HG02759 (cell line): ENCODE measurements around the gene VSTM5.
"Not testable (repeated sequence)": the region's sequence is repeated elsewhere in the genome, so short reads cannot be mapped to it uniquely, and the experiment has no call there.

Experiments
- ATAC-seq: cut with Tn5 transposase; IDR thresholded peaks from one replicate; pipeline ENCODE4 v1.9.1; 2021; ENCODE audit warnings: mild to moderate bottlenecking, moderate library complexity; ENCODE audit not compliant: unreplicated experiment

VSTM5 gene, protein sequence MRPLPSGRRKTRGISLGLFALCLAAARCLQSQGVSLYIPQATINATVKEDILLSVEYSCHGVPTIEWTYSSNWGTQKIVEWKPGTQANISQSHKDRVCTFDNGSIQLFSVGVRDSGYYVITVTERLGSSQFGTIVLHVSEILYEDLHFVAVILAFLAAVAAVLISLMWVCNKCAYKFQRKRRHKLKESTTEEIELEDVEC

DNA sequence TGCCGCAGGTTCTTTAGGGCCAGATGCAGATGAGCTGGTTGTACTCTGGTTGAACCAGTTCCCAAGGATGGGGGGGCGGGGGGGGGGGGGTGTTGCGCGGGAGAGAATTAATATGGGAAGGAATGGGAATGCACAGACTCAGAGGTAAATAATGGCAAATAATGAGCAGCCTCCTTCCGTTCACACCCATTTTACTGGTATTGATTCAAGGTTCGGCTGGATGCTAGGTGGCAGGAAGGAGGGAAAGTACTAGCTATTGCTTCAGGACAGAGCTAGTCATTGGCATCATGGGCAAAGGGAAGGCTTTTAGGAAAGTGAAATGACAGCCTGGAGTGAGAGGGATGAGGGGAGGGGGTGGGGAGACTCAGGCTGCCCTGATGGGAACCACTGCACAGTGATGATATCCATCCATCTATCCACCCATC is at the start of gene VSTM5:
Gene VSTM5, minus strand, starts transcription at position 25 of the 425 bp plus-strand sequence. CDS start 116 bp downstream, outside the sequence.
- no peak for ATAC-seq

DNA sequence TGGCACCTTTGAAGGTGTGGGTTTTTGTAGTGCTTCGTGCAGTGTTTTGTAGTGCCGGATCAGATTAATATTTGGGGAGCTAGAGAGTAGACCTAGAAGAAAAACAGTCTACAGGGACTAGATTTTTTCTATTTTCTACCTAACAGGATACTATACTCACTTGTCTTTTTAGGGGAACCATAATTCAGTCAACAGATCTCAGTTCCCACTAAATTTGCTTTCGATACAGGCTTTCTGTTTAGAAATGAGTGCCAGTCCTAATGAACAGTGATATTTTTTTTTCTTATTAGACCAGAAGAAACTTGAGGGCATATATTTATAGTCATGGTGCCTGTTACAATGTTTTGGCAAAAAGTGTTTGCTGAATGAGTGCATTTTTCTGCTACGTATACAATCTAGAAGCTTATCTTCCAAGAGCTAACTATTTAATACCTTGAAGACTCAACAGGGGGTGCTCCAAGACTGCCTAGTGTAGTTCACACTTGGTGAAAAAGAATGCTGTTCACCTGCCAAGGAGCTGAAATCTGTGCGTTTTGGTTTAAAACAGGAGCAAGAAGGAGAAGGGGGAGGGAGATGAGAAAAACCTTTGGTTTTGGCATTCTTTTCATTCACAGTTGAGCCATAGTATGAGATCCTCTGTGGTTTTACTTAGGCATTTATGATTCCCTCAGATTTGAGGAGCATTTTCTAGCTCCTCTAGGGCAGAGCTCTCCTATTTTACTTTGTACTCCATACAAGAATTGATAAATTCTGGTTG is 44.9 kb upstream of the VSTM5 start:
- ATAC-seq, result no peak

DNA sequence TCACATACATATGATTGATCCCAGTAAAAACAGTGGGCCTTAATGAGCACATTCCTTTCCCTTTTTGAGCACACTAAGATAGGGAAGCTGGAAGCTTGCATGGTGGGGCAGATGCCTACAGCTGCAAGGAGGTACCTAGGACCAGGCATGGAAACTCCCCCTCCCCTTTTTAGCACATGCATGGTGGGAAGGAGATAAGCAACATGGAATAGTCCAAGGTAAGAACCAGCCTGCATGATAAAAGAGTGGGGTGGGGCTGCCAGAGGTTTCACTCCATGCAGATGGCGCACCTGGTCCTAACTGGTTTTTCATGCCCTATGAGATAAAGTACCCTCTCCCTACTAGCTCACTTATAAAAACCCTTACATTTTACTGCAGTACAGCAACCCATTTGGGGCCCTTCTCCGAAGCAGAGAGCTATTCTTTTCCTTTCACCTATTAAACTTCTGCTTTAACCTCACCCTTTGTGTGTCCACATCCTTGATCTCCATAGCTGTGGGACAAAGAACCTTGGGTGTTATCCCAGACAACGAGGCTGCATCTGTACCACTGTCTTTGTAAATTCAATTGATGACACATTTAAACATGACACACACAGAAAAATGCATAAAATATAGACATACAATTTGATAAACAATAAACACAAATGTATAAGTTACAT is 40.1 kb upstream of the VSTM5 start:
- ATAC-seq, result no peak

DNA sequence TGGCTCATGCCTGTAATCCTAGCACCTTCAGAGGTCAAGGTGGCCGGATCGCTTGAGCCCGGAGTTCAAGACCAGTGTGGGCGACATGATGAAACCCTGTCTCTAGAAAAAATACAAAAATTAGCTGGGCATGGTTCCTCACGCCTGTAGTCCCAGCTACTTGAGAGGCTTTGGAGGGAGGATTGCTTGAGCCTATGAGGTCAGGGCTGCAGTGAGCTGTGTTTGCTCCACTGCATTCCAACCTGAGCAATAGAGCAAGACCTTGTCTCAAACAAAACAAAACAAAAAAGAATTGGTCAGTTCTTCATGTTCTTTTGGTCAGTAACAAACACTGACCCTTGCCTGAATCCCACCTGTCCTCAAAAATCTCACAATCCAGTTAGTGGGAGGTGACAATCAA is 36.7 kb upstream of the VSTM5 start:
- ATAC-seq, result no peak

DNA sequence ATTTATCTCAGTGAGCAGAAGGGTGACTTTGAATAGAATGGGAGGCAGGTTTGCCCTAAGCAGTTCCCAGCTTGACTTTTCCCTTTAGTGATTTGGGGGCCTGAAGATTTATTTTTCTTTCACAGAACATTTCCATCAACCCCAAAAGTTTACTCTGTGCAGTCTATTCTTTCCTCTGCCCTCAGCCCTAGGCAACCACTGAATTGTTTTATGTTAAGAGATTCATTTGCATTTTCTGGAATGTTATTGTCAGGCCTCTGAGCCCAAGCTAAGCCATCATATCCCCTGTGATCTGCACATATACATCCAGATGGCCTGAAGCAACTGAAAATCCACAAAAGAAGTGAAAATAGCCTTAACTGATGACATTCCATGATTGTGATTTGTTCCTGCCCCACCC is 28.7 kb upstream of the VSTM5 start:
- not testable (repeated sequence) for ATAC-seq

DNA sequence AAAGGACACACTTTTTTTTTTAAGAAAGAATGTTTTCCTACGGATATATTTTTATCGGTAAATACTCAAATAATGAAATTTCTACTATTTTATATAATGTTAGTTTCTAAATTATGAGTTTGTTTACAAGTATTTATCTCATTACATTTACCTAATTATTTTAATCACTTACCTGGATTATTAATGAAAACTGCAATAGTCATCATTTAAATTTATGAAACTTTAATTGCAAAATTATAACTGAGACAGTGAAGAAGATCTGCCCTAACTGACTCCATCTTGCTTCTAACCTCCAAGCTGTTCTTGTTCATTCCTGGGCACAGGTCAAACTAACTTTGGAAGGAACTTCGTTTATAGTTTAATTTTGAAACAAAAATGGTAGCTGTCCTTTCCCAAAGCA is 25.2 kb upstream of the VSTM5 start:
- no peak for ATAC-seq

DNA sequence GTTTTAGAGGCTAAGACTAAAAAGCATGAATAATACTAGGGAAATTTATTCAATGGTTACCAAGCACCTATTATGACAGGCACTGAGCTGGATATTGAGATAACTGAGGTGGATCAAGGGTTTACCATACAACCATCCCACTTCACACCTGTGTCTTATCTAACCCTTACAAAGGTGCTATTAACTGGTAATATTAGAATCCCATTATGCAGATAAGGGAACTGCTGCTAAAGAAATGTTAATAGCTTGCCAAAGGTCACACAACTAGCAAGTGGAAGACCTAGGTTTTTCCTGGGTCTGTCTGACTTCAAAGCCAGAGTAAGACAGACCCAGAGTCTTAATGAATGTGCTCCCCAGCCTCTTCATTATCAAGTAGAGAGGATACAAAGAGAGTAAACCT is 21.1 kb upstream of the VSTM5 start:
- ATAC-seq, result no peak

DNA sequence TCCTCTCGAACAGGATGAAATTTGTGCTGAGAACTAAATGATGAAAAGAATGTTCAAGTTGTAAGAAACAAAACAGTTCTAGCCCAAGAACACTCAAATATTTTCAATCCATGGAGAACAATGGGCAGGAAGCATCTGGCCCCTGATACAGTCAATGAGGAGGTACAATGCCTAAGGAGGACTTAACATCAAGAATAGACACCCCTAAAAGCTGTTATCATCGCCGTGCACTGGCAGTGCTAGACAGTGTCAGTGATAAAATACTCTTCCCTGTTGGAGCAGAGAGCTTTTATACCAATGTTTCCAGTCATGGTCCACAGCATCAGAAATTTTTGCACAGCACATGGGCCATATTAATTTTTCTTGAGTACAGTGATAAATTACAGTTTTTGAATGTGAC is 20.2 kb upstream of the VSTM5 start:
- ATAC-seq, result no peak

DNA sequence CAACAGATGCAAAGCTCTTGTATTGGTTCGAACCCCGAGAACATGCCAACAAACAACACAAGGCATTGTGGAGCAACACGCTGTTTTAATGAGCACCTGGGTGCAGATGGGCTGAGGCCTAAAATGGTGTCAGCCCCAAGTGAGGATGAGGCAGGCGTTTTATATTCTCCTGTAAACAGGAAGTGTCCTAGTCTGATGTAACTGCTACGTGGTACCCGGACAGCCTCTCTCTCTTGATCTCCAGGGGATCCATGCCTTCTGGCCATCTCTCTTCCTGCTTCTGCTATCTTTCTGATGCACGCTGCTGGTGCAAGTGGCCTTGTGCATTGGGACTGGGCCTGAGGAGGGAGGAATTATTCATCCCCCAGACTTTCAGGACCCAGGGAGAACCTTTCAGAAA is 19.4 kb upstream of the VSTM5 start:
- no peak for ATAC-seq

DNA sequence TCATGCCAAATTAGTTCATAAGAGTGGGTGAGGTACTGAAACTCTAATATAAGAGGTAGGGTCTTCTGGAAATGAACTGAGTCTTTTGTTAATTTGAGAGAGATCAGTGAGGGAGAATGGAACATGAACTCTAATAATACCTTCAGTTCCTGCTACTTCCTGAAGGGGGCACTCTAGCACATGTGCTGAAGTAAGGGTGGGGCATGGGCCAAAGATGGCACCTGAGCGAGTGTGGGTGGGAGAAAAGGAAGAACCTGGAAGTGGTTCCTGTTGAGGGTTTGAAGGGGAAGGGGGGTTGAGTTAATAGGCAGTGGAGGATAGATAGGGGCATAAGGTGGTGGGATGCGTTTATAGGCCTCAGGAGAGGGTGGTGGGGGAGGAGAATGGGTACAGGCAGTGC is 18.0 kb upstream of the VSTM5 start:
- ATAC-seq, result not testable (repeated sequence)

DNA sequence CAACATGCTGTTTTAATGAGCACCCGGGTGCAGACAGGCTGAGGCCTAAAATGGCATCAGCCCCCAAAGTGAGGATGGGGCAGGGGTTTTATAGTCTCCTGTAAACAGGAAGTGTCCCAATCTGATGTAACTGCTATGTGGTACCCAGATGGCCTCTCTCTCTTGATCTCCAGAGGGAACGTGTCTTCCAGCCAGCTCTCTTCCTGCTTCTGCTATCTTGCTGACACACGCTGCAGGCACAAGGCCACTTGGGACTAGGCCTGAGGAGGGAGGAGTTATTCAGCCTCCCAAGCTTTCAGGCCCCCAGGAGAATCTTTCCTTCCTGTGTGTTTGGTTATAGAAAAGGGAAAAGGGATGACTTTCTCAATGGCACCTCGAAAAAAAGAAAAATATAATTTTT is 11.4 kb upstream of the VSTM5 start:
- no peak for ATAC-seq

DNA sequence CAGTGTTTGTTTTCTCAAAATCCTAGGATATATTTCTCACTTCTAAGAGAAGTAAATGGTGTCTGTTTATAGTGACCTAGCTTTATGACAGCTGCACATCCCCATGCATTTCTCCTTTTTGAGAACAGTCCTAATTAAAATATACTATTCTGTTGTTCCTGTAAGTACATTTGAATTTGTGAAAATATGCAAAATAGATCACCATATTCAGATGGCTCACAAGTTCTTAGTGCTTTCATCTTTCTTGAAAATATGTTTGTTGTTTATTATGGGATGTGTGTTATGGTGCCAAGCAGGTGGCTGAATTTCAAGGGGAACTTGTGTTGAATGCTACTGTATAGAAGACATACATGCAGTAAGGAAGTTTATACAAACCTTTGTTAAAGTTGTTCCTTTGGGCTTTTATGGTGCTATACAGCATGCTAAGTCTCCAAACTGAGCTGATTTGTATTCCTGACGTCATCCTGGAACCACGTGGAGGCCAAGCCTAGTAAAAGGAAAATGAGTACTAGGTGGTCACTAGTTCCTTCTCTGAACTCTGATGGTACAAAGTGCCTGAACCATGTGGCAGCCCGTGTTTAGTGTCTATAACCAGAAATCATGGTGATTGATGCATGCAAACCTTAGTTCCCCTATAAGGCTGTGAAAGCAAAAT is 7.8 kb upstream of the VSTM5 start:
- ATAC-seq, result no peak

DNA sequence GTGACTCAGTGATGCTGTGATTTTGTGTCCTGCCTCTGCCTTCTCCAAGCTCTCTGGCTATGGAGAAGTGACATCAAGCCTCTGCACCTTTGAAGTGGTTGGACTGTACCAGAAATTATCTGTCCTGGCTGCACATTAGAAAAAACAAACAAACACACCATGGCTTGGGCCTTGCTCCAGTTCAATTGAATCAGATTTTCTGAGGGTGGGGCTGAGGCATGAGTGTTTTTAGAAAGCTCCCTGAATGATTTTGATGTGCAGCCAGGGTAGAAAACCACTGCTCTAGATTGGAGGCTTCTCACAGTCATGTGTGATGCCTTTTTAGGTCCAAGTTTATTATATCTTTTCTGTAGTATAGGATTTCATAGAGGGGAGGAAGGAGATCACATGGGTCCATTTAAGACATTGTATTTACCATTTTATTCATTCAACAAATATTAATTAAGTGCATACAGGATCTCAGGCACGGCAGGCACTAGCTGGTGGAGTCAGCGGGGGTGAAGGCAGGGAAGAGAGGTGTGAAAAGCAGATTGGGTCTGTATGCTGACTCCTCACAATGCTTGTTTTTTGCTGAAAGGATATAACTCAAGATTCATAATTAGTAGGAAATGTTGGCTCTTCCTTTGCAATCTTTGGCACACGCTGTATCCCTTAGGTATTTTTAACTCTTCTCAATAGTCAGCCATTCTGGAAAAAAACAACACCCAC is 7.1 kb upstream of the VSTM5 start:
- no peak for ATAC-seq

DNA sequence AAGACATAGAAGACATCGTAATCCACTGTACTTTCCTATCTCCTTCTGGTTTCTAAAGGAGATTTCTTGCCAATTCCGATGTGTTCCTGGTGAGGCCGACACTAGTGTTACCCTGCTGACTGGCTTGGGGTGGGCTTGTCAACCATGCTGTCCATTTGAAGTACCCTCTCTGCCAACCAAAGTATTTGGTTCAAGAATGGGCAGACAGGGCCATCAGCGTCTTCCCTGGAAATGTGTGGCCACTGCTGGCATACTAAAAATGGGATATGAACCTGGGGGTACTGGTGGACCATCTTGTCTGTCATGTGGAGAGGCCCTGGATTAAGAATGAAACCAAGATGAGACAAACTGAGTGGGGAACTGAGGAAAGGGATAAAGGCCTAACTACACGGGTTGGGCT is 1.8 kb upstream of the VSTM5 start:
- no peak for ATAC-seq

DNA sequence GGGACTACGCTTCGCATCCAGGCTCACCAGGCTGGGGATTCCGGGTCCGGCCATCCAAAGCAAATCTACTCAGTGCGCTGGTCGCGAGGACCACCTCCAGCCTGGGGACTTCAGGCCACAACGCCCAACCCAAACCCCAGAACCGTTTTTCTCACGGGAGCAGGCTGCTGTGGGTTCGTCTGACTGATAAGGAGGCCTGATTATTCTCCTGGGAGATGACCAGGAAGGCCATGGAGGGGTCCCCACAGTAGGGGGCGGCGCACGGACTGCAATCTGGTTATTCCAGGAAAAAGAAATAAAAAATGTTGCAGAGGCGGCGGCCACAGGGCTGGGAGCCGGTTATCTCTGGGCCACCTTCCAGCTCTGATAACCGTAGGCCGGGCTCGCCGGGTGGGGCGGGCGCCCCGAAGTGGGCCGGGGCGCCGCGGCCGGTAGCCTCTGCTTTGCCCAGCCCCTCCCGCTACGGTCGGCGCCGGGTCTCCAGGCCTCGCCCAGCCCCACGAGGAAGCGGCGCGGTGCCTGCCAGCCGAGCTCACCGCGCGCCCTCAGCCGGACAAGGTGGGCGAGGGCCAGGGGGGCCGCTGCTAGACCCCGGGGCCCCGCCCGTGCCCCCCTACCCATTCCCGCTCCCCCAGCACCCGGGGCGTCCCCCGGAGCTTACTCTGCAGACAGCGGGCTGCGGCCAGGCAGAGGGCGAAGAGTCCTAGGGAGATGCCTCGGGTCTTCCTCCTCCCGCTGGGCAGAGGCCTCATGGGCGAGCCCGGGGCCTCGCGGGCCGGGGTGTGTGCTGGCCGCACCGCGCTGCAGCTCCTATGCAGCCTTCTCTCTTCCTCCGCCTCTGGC is 446 bp downstream of the VSTM5 start:
- no peak for ATAC-seq

DNA sequence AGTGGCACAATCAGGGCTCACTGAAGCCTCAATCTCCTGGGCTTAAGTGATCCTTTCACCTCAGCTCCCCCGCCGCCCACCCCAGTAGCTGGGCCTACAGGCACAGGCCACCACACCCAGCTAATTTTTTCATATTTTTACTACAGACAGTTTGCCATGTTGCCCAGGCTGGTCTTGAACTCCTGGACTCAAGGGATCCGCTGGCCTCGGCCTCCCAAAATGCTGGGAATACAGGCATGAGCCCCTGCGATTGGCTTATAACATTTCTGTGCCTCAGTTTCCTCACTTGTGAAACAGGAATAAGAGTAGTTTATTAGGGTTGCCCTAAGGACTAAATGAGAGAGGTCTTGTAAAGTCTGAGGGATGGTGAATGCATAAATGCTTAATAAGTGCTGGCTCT is 1.2 kb downstream of the VSTM5 start:
- no peak for ATAC-seq

DNA sequence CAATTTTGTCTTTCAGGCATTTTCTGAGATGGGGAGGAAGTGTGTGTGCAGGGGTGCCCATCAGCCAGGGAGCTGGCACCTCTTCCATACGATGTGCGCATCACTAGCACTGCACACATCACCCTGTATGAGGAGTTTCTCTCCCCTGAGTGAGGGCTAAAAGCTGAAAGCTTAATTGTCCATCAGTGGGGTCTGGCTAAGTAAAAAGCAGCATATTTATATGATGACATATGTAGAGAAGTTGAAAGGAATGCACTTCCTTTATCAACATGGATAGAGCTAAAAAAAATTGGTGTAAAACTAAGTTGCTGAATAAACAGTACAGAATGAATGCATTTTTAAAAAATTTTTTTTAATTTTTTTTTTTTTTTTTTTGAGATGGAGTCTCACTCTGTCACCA is 4.0 kb downstream of the VSTM5 start:
- no peak for ATAC-seq

DNA sequence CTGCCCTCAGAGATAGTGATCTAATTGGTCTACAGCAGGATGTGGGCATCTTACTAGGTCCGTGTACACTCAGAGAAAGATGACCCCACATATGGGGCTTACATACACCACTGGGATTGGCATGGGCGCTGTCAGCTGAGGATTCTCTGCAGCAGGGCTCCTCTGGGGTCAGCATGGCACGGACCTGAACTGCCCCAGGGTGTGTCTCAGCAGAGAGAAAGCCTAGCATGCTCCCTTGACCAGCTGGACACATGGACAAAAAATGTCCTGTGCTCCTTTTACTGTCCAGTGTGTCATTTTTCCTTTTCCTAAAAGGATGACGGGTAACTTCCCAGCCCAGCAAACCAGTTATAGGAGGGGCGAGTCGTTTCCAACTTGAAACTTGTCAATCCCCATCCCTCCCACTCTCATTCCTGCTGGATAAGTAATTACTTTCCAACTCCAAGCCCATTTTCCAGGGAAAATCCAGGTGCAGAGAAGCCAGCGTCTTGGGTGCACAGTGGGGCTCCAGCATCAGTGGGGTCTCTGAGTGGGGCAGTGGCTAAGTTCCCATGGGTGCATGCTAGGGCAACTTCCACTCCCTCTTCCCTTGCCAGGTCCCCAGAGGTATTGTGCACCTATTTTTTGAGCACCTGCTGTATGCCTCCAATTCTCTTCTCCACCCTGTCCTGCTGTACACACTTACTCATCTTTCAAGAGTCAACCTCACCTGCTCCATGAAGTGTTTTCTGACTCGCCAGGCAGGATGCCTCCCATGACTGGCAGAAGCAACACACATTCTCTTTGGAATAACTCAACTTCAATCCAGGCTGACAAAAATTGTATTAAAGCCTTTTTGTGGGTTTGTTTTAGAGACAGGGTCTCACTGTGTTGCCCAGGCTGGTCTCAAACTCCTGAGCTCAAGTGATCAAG is 5.0 kb downstream of the VSTM5 start:
- ATAC-seq, result no peak

DNA sequence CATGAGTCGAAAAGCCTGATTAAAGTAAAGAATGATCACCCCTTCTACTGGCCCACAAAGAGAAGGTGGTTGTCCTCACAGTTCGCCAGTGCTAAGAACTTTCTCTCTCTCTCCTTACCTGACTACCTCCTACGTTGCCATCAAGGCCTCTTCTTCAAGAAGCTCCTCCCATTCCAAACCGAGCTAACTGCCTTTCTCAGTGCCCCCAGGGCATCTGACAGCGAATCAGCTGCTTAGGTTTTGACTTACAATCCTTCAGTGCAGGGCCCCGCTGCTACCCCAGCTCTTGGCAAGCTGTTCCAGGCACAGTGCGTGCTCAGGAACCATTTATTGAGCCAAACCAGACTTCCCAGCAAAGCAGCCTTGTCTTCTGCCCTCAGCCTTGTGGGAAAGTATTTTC is 5.8 kb downstream of the VSTM5 start:
- no peak for ATAC-seq
